Neural crest cell (in vitro differentiated cells): ENCODE results near the gene CARD6. TPM values are rescaled to one million over a fixed set of nuclear protein-coding genes. Genes with fewer than 3 reads are reported as not detected.
A peak's percentile ranks its signal among the peaks of the same experiment; 100 is the strongest.

ENCODE experiments used
- DNase-seq: peaks from one replicate; pipeline ENCODE4 v3.0.0; 2021; ENCODE audit warnings: low read depth, mixed read lengths, low spot score
- H3K27ac Mint-ChIP-seq: one replicate; pipeline ENCODE4 v1.8.0; 2021; ENCODE audit warnings: mild to moderate bottlenecking, mixed read lengths; ENCODE audit not compliant: unreplicated experiment
- H3K27me3 Mint-ChIP-seq: 2 replicates; pipeline ENCODE4 v1.8.0; 2021; ENCODE audit warnings: low read depth, mild to moderate bottlenecking, mixed read lengths
- H3K36me3 Mint-ChIP-seq: 2 replicates; pipeline ENCODE4 v1.8.0; 2021; ENCODE audit warnings: low read depth, mild to moderate bottlenecking, mixed read lengths
- H3K4me1 Mint-ChIP-seq: 2 replicates; pipeline ENCODE4 v1.8.0; 2021; ENCODE audit warnings: mixed read lengths
- H3K4me3 Mint-ChIP-seq: one replicate; pipeline ENCODE4 v1.8.0; 2021; ENCODE audit warnings: mild to moderate bottlenecking, mixed read lengths
- H3K9me3 Mint-ChIP-seq: 2 replicates; pipeline ENCODE4 v1.8.0; 2021; ENCODE audit warnings: mixed read lengths
- total RNA-seq: library from RNA; stranded (reverse); gene quantifications from 2 replicates; pipeline ENCODE4 v1.2.1, GENCODE V29; 2021
- TF ChIP-seq, protein P1 (sequence below): fragments of 200-600 bp; sonication (generic); conservative IDR thresholded peaks from 2 replicates; pipeline ENCODE4 v1.5.0; 2021; ENCODE audit warnings: antibody characterized with exemption, mild to moderate bottlenecking

Gene CARD6
- total RNA-seq, 1 donor from 2014 or later = not detected

DNA sequence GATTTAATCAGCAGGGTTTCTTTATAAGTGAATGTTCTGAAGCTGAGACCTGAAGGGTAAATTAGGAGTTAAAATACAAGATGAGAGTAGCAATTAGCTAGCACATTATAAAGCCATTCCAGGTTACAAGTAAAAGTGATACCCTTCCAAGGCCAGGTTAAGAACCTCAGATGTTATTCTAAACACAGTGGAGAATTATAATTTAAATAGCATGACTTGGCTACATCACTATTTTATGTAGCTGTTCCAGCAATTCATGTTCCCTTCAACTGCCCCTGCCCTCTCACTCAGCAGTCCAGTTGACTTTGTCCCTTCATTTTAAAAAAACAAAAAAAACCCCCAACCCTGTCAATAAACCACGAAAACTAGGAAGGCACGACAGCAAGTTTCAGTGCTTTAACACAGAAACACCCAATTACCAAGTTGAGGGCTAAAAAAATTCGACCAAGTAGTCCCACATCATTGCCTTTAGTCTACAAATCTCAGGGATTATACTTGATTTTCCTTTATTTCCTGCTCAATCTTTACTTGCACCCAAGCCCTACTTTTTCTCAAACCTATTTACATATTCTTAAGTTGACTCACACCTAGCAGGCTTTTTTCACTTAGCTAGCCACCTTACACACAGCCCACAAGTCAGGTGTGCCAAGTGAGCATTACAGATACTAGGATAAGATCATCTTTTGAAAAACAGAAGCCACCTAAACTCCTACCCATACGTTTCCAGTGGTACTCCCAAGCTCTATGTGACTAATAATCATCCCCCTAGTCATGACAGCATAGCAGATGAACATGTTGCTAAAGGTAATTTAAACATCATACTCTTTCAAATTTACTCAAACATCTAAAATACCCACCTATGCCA lies 9.6 kb upstream of the CARD6 start:
- Mint-ChIP-seq H3K27me3 (peaks cover 5% of the 10 kb centered on the region), H3K9me3 (no peaks in the 10 kb centered on the region), H3K4me1 (peaks cover 70% of the 10 kb centered on the region), H3K36me3 (peaks cover 62% of the 10 kb centered on the region), H3K27ac (no peak overlapping the region), H3K4me3 (peak overlapping the region; percentile 100)
- TF ChIP-seq, protein P1, sequence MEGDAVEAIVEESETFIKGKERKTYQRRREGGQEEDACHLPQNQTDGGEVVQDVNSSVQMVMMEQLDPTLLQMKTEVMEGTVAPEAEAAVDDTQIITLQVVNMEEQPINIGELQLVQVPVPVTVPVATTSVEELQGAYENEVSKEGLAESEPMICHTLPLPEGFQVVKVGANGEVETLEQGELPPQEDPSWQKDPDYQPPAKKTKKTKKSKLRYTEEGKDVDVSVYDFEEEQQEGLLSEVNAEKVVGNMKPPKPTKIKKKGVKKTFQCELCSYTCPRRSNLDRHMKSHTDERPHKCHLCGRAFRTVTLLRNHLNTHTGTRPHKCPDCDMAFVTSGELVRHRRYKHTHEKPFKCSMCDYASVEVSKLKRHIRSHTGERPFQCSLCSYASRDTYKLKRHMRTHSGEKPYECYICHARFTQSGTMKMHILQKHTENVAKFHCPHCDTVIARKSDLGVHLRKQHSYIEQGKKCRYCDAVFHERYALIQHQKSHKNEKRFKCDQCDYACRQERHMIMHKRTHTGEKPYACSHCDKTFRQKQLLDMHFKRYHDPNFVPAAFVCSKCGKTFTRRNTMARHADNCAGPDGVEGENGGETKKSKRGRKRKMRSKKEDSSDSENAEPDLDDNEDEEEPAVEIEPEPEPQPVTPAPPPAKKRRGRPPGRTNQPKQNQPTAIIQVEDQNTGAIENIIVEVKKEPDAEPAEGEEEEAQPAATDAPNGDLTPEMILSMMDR = no peak
- no peak for DNase-seq

DNA sequence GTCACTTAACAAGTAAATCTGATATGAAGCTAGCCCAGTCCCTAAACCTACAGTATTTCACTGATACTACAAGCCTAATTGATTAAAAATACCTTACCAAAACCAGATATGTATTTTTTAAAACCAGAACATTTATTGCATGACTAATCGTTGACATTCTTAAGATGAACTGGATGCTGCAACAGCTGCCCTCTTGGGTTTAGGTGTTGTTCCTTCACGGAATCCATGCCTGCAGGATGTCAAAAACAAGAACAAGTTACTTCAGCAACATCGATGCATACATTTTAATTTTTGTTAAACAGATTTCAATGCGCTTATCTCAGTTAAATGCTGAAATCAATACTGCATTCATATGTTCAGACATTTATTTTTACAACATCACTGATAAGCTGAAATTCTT lies 8.8 kb upstream of the CARD6 start:
- TF ChIP-seq, protein P1 = no peak
- DNase-seq = no peak
- Mint-ChIP-seq H3K27me3 (peaks cover 10% of the 10 kb centered on the region), H3K9me3 (no peaks in the 10 kb centered on the region), H3K4me3 (peak overlapping the region; percentile 100), H3K4me1 (peaks cover 70% of the 10 kb centered on the region), H3K27ac (no peak overlapping the region), H3K36me3 (peaks cover 57% of the 10 kb centered on the region)

- no peaks in the 10 kb centered on the region for H3K9me3 Mint-ChIP-seq
- peaks cover 45% of the 10 kb centered on the region for H3K36me3 Mint-ChIP-seq
- TF ChIP-seq, protein P1 = no peak
- H3K27ac Mint-ChIP-seq = peak overlapping the region; percentile 100
- H3K4me3 Mint-ChIP-seq = peak overlapping the region; percentile 100
- H3K27me3 Mint-ChIP-seq = peaks cover 15% of the 10 kb centered on the region
- no peak for DNase-seq
- peaks cover 61% of the 10 kb centered on the region for H3K4me1 Mint-ChIP-seq
Observed at GRCh38 chr5:40833712-40834229, 7.4 kb upstream of the CARD6 start.

GRCh38 chr5:40834391-40834848 lies 6.7 kb upstream of the CARD6 start:
- Mint-ChIP-seq H3K9me3 (no peaks in the 10 kb centered on the region), H3K36me3 (peaks cover 38% of the 10 kb centered on the region), H3K4me1 (peaks cover 55% of the 10 kb centered on the region), H3K27me3 (peaks cover 20% of the 10 kb centered on the region), H3K4me3 (peak overlapping the region; percentile 100), H3K27ac (peak overlapping the region; percentile 100)
- no peak for DNase-seq
- TF ChIP-seq, protein P1 = no peak

- peak within 1 kb of the TSS; percentile 100 for H3K4me3 Mint-ChIP-seq
- DNase-seq = peak; percentile 86
- H3K27me3 Mint-ChIP-seq = peaks cover 25% of the 10 kb centered on the region
- no peaks in the 10 kb centered on the region for H3K9me3 Mint-ChIP-seq
- peaks cover 37% of the 10 kb centered on the region for H3K36me3 Mint-ChIP-seq
- H3K4me1 Mint-ChIP-seq = peaks cover 53% of the 10 kb centered on the region
- H3K27ac Mint-ChIP-seq = peak within 1 kb of the TSS; percentile 100
- TF ChIP-seq, protein P1 = no peak
Observed at GRCh38 chr5:40834849-40835787, 6.0 kb upstream of the CARD6 start, which contains the start of gene RPL37. Gene RPL37 (minus strand): TSS chr5:40835222. CDS start chr5:40835185, 37 bp downstream.
